Body of pancreas (tissue), 4 donors: ENCODE data around the gene LAIR2. TPM values are rescaled to one million over a fixed set of nuclear protein-coding genes. Genes with fewer than 3 reads are reported as not detected.

ENCODE experiments used
- ATAC-seq: fragments of 150-250 bp; one replicate; pipeline ENCODE4 v1.9.1; 2016
- DNase-seq, 4 donors: peaks; one replicate each; pipeline ENCODE4 v3.0.0-alpha.2; 2019
- H3K27ac ChIP-seq, 4 donors: fragments of 200-600 bp; sonication (generic); 1 replicate in 3 of 4; 2 replicates in 1 of 4; pipeline versions ENCODE4 v1.5.1 to v1.6.1; 2016 to 2019; ENCODE audit warnings: mild to moderate bottlenecking in 1 of 4, mixed read lengths in 1 of 4, moderate library complexity in 1 of 4
- H3K27me3 ChIP-seq, 2 donors: fragments of 200-600 bp; sonication (generic); one replicate each; pipeline ENCODE4 v1.6.0; 2016; ENCODE audit warnings: mild to moderate bottlenecking in 1 of 2
- H3K36me3 ChIP-seq, 2 donors: fragments of 200-600 bp; sonication (generic); replicated peaks in 1 of 2; 2 replicates each; pipeline ENCODE4 v1.5.1; 2016; ENCODE audit warnings: low read depth in 2 of 2; ENCODE audit not compliant: insufficient read depth in 1 of 2
- H3K4me1 ChIP-seq: fragments of 200-600 bp; sonication (generic); one replicate; pipeline ENCODE4 v1.6.0; 2016
- H3K4me3 ChIP-seq, 2 donors: fragments of 200-600 bp; sonication (generic); 1 replicate in 1 of 2; 2 replicates in 1 of 2; pipeline ENCODE4 v1.5.1; 2016 to 2019
- H3K9me3 ChIP-seq, 3 donors: fragments of 200-600 bp; sonication (generic); 1 replicate in 2 of 3; 2 replicates in 1 of 3; pipeline ENCODE4 v1.5.1; 2016
- POLR2A ChIP-seq, 3 donors: fragments of 450-650 bp; IDR thresholded peaks; one replicate each; pipeline ENCODE4 v1.6.1; 2016; ENCODE audit warnings: antibody characterized with exemption in 3 of 3, mild to moderate bottlenecking in 2 of 3
- WGBS, 2 donors: methylation state at CpG; one replicate each; pipeline ENCODE4 v1.1.5; 2017; 5-methylcytosine and 5-hydroxymethylcytosine counted together
- intact Hi-C: fragments of 100-400 bp; cut with DNase I; formaldehyde crosslinking; loops from one replicate; pipeline ENCODE4 v1.15.1; 2023
- total RNA-seq, 2 donors: library from RNA; depleted of rRNA; stranded (reverse); fragments of >200 nt; gene quantifications; one replicate each; pipeline ENCODE4 v1.1.0, GENCODE V29; 2016
- TF ChIP-seq, protein P1 (sequence below), 7 experiments: fragments of 450-650 bp in 4 of 7; fragments of 200-600 bp in 3 of 7; sonication (generic) in 3 of 7; IDR thresholded peaks; one replicate each; pipeline ENCODE4 v1.5.1; 2016 to 2019; ENCODE audit warnings: antibody characterized with exemption in 7 of 7

LAIR2 gene
- total RNA-seq, 2 donors from 2014 or later: not detected

DNA sequence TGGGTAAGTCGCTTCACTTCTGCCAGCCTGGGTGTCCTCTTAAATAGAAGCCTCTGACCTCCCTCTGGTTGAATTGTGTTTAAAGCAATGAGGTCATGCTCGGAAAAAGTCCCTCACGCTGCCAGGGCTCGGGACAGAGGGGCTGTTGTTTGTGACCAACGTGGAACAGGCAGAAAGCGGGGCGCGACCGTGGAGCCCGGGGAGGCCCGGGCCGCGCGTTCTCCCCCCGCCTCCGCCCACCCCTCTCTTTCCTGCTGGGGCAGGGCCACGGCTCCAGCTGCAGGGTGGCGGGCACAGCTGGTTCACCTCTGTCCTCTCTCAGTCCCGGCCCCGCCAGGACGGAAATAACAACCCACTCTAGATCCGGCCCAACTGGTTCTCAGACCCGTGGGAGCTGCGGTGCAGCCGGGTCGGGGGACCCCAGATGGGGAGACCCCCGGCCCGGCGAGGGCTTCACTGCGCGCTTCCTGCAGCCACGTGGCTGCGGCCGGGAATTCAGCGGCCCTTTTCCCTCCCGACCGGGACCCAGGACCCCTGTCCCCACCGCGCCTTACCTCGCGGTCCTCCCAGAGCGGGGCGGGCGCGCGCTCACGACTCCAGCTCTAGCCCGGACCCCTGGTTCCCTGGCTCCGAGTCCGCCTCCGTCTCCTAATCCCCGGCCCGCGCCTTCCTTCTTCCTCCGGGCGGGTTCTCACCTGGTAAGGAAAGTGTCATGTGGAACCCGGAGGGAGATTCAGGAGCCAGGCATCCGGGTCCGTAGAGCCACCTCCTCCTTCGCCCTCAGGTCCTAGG, 31.4 kb upstream of the LAIR2 start:
- Histone ChIP-seq H3K4me1 (peaks cover 63% of the 10 kb centered on the region), H3K9me3 (no peaks in the 10 kb centered on the region)
- peak; percentile 64 for ATAC-seq

DNA sequence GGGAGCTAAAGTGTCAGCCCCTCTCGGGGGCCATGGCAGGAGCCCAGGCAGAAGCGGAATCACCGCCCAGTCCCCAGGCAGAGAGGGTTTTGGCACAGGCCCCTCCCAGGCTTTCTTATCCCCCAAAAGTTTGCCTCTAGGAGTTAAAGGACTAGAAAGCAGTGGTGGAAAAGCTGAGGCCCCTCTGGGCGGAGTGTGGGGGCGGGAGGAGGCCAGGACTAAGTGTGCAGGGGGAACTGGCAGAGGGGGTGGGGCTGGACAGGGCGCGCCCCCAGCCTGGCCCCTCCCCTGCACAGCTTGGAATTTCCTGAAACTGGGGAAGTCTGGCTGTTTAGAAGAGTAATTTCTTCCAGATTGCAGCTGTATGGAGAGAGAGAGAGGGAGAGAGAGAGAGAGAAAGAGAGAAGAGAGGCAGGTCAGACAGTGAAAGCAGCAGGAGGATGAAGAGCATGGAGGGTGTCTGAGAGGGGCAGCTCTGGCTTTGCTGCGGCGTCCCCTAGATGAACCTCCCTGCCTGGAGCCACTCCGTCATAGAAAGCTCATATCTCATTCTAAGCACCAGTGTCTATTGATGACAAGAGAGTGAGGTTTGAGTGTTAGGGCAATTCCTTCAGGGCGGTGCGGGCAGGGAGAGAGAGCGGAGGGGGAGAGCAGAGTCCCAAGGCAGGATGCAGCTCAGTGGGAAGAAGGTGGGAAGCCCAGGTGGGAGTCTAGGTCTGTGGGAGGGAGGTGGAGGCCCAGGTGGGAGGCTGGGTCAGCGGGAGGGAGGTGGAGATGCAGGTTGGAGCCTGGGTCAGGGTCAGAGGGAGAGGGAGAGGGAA, 29.4 kb upstream of the LAIR2 start, which contains the start of gene CDC42EP5:
Gene CDC42EP5 (minus strand): TSS at position 226 of the 821 bp plus-strand sequence. CDS start 7,749 bp downstream, outside the sequence.
- H3K36me3 ChIP-seq: no peaks in the 10 kb centered on the region
- DNase-seq (peak; percentile 51 to 60 (median 57)), ATAC-seq (peak; percentile 58)
- H3K9me3 ChIP-seq: no peaks in the 10 kb centered on the region
- no peak within 1 kb of the TSS for H3K4me3 ChIP-seq
- peak in 2 of 3 donors; percentile 35 to 53 for TF ChIP-seq POLR2A (IDR thresholded peaks at IDR 0.05)
- TF ChIP-seq, protein P1, sequence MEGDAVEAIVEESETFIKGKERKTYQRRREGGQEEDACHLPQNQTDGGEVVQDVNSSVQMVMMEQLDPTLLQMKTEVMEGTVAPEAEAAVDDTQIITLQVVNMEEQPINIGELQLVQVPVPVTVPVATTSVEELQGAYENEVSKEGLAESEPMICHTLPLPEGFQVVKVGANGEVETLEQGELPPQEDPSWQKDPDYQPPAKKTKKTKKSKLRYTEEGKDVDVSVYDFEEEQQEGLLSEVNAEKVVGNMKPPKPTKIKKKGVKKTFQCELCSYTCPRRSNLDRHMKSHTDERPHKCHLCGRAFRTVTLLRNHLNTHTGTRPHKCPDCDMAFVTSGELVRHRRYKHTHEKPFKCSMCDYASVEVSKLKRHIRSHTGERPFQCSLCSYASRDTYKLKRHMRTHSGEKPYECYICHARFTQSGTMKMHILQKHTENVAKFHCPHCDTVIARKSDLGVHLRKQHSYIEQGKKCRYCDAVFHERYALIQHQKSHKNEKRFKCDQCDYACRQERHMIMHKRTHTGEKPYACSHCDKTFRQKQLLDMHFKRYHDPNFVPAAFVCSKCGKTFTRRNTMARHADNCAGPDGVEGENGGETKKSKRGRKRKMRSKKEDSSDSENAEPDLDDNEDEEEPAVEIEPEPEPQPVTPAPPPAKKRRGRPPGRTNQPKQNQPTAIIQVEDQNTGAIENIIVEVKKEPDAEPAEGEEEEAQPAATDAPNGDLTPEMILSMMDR (IDR thresholded peaks at IDR 0.05): no peak
- H3K4me1 ChIP-seq: peaks cover 44% of the 10 kb centered on the region
- peak within 1 kb of the TSS; percentile 11 to 82 (median 63) for H3K27ac ChIP-seq
- intact Hi-C loops: no loop called here
- 37 to 42% methylated on average over 11 to 14 of the region's 14 CpGs for WGBS, 2 donors
- no peaks in the 10 kb centered on the region for H3K27me3 ChIP-seq

More for the DNA sequence above, 31.4 kb upstream of the LAIR2 start:
- TF ChIP-seq, protein P1 (IDR thresholded peaks at IDR 0.05): no peak
- peak in 2 of 3 donors; percentile 61 to 72 for TF ChIP-seq POLR2A (IDR thresholded peaks at IDR 0.05)
- intact Hi-C loops: no loop called here
- WGBS, 2 donors: 11 to 52% methylated on average over 23 to 59 of the region's 60 CpGs
- Histone ChIP-seq H3K27ac (peak overlapping the region; percentile 52 to 98 (median 87)), H3K27me3 (no peaks in the 10 kb centered on the region), H3K4me3 (peak overlapping the region in 1 of 2 donors; percentile 11), H3K36me3 (no peaks in the 10 kb centered on the region)
- DNase-seq: peak; percentile 62 to 74 (median 68)

DNA sequence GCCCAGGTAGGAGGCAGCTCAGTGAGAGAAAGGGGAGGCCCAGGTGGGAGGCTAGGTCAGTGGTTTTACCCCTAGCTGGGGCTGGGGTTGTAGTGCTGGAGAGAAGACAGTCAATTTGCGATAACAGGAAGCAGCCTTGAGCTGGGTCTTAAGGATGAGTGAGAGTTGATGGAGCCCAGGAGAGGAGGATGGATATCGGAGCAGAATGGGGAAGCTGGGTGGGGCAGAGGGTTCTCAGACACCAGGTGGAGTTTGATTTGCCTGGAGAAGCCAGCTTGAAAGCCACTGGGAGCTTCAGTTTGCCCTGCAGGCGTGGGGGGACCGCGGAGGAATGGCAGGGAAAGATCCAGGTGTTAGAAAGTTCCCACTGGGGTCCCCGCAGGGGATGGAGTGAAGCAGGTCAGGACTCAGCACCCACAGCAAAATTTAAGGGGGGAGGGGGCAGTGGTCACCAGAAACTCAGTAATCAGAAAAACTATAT, 28.7 kb upstream of the LAIR2 start:
- ATAC-seq: no peak
- H3K4me1 ChIP-seq: peaks cover 37% of the 10 kb centered on the region
- H3K4me3 ChIP-seq: no peak overlapping the region
- no peaks in the 10 kb centered on the region for H3K27me3 ChIP-seq
- WGBS, 2 donors: 85 to 92% methylated on average over 6 of the region's 6 CpGs
- intact Hi-C loops: no loop called here
- H3K27ac ChIP-seq: peak overlapping the region in 3 of 4 donors; percentile 58 to 82 (median 68)
- H3K9me3 ChIP-seq: no peaks in the 10 kb centered on the region
- TF ChIP-seq, protein P1 (IDR thresholded peaks at IDR 0.05): no peak
- no peak for TF ChIP-seq POLR2A (IDR thresholded peaks at IDR 0.05)
- DNase-seq: no peak
- no peaks in the 10 kb centered on the region for H3K36me3 ChIP-seq

- Histone ChIP-seq H3K4me3 (no peak overlapping the region), H3K27ac (no peak overlapping the region), H3K27me3 (no peaks in the 10 kb centered on the region), H3K4me1 (peaks cover 19% of the 10 kb centered on the region), H3K9me3 (no peaks in the 10 kb centered on the region), H3K36me3 (no peaks in the 10 kb centered on the region)
- intact Hi-C loops: no loop called here
- ATAC-seq: no peak
- 87 to 89% methylated on average over 10 to 11 of the region's 11 CpGs for WGBS, 2 donors
- TF ChIP-seq, protein P1 (IDR thresholded peaks at IDR 0.05): no peak
- no peak for TF ChIP-seq POLR2A (IDR thresholded peaks at IDR 0.05)
- DNase-seq: no peak
These were observed 26.9 kb upstream of the LAIR2 start for GRCh38 chr19:54475706-54476105.
